GM08714 (cell line): Measurements from ENCODE around the gene TMEM141.
"Not testable (repeated sequence)": the region's sequence is repeated elsewhere in the genome, so short reads cannot be mapped to it uniquely, and the experiment has no call there.

ENCODE experiments used
- H3K4me3 ChIP-seq: fragments of 200-500 bp; sonication (Bioruptor generic); 2 replicates; pipeline ENCODE4 v1.5.1; 2014; ENCODE audit warnings: mild to moderate bottlenecking, low read length, inconsistent platforms
- ZNF274 ChIP-seq: IDR thresholded peaks from 2 replicates; pipeline ENCODE4 v1.6.1; 2012; ENCODE audit warnings: mild to moderate bottlenecking, low read depth, low read length

Gene TMEM141

DNA sequence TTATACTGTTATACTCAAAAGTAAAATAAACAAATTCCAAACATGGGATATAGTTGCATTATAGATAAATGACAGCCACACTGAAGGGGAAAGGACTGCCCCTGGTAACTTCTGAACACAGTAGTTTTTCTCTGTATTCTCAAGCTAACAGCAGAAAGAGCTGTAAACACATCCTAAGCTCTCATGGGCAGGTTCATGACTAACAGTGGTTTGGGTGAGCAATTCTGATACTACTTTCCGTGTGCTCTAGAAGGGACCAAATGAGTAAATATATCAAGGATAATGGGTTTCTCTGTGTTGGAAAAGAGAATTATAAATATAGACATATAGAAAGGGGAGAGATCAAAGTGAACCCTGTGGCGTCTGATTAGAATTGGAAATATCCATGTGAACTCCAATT lies 40.6 kb upstream of the TMEM141 start:
- no peak for TF ChIP-seq ZNF274
- no peak overlapping the region for H3K4me3 ChIP-seq

DNA sequence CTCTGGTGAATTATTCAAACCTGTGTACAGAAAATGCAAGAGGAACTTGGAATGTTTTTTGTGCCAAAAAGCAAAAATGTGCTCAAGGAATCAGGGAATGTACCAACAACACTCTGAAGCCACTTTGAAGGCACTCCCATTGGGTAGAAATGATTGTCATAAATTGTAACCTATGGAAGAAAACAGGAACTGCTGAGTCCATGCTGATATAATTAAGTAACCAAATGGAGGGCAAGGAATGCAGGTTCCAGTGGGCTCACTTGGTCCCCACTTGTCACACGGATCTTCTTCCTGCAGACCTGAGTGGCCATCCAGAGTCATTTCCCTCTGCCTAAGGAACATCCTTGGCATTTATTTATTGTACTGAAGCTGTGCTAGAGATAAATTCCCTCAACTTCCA lies 39.9 kb upstream of the TMEM141 start:
- no peak for TF ChIP-seq ZNF274
- H3K4me3 ChIP-seq = no peak overlapping the region

DNA sequence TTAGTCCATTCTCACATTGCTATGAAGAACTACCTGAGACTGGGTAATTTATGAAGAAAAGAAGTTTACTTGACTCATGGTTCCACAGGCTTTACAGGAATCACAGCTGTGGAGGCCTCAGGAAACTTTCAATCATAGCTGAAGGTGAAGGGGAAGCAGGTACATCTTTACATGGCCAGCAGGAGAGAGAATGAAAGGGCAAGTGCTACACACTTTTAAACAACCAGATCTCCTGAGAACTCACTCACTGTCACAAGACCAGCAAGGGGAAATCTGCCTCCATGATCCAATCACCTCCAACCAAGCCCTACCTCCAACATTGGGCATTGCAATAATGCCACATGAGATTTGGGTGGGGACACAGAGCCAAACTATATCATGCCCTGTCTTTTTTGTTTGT lies 39.3 kb upstream of the TMEM141 start:
- H3K4me3 ChIP-seq = no peak overlapping the region
- TF ChIP-seq ZNF274 = no peak

DNA sequence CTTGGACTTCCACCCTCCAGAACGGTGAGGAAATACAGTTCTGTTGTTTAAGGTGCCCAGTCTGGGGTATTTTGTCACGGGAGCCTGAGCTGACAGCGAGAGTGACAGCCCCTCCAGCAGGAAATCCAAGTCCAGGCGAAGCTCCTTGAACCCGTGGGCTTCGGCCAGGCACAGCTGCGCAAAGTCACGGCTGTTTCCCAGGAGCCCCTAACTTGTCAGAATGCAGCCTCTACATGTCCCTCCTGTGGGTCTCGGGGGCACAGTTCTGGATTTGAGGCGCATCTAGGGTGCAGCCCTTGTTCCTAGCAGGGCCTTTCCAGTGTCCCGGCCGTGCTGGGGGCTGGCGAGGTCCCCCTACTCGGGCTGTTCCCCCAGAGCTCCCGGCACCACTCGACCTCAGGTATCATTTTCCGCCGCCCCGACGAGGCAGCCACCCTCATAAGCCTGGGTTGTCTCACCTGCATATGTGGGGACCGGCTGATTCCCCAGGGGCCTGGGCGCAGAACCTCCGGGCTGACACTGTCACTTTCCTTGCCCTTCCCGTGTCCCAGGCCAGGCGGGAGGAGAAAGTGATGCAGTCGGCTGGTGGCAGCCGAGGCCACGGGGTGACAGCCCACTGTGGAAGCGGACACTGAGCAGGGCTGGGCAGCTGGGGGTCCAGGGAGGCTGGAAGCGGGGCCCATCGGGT lies 37.6 kb upstream of the TMEM141 start:
- no peak overlapping the region for H3K4me3 ChIP-seq
- no peak for TF ChIP-seq ZNF274

DNA sequence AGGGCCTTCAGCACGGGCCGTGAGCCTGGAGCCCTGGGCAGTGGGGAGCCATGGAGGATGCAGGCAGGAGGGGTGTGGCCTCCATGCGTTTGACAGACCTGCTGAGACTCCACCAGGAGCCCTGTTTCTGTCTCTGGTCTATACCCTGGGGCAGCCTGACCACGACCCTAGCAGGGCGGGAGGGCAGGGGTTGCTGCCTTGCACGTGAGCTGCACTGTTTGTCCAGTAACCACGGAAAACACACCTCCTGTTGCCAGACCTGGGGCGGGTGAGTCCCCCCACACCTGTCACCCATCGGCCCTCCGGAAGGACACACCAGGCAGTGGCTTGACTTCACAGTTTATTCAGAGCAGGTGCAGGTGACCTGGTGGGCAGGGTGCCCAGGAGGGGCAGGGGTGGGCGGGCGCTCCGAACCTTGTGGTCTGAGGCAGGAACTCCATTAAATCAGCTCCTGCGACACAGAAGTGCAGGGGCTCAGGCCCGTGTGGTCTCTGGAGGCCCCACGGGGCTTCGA lies 37.0 kb upstream of the TMEM141 start:
- H3K4me3 ChIP-seq = no peak overlapping the region
- TF ChIP-seq ZNF274 = no peak

DNA sequence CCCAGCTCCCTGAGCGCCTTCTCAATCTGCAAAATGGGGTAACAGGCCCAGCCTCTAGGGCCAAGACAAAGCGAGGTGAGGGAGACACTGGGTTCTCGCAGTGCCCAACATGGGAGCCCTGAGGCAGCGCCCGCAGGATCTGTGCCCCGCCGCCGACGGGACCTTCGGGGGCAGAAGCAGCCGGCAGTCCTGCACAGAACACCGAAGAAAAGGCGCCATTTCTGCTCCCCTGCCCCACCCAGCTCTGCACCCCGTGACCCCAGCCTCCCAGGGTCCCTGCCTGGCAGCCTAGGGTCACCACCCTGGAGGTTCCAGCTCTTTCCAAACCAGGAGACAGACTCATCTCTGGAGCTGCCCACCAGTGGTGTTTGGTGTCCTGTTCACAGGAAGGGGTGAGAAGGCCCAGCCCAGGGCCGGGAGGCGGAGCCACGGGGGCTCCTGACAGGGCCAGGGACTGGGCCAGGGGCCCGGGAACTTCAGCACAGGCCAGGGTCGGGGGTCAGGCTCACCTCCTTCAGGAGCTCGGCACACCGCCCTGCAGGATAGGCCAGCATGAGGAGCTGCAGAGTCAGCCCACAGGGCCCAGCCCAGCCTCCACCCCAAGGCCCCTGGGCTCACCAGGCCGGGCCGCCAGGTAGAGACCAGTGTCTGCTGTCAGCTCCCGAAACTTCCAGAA lies 36.4 kb upstream of the TMEM141 start:
- no peak for TF ChIP-seq ZNF274
- no peak overlapping the region for H3K4me3 ChIP-seq

DNA sequence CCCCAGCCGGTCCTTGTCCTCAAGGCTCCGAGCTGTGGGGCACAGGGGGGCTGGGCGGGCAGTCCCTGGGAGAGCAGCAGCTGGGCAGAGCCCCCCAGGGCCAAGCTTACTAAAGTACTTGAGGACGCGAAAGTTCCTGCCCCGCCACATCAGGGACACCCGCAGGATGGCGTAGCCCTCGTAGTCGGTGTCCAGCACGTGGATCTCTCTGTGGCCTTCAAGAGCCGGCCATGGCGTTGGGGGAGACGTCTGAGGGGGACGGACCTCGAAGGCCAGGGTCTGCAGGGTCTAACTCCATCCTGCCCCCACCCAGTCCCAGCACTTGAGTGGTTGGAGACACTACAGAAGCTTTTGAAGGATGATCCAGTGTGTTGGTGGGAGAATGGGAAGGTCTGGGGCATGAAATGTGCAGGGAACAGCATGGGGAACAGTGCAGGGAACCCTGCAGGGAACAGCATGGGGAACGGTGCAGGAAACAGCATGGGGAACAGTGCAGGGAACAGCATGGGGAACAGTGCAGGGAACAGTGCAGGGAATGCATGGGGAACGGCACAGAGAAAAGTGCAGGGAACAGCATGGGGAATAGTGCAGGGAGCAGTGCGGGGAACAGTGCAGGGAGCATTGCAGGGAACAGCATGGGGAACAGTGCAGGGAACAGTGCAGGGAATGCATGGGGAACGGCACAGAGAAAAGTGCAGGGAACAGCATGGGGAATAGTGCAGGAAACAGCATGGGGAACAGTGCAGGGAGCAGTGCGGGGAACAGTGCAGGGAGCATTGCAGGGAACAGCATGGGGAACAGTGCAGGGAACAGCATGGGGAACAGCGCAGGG lies 35.6 kb upstream of the TMEM141 start:
- not testable (repeated sequence) for H3K4me3 ChIP-seq

DNA sequence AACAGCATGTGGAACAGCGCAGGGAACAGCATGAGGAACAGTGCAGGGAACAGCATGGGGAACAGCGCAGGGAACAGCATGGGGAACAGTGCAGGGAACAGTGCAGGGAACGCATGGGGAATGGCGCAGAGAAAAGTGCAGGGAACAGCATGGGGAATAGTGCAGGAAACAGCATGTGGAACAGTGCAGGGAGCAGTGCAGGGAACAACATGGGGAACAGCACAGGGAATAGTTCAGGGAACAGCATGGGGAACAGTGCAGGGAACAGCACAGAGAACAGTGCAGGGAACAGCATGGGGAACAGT lies 35.1 kb upstream of the TMEM141 start:
- TF ChIP-seq ZNF274 = no peak
- no peak overlapping the region for H3K4me3 ChIP-seq

DNA sequence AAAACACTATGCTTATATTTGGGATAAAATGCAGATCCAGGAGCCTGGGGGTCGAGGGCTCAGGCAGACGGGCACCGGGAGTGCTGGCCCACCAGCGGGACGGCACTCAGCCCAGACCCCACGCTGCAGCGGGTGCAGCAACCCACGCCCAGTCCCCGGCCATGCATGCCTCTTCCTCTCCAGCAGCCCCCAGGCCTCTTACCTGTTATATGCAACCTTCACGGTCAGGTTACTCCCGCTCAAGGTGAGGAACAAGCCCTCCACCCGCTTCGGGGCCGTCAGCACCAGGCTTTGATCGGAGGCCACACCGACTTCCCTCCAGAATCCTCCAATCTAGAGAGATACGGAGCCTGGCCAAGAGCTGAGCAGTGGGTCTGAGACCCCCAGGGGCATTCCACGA lies 34.3 kb upstream of the TMEM141 start:
- TF ChIP-seq ZNF274 = no peak

DNA sequence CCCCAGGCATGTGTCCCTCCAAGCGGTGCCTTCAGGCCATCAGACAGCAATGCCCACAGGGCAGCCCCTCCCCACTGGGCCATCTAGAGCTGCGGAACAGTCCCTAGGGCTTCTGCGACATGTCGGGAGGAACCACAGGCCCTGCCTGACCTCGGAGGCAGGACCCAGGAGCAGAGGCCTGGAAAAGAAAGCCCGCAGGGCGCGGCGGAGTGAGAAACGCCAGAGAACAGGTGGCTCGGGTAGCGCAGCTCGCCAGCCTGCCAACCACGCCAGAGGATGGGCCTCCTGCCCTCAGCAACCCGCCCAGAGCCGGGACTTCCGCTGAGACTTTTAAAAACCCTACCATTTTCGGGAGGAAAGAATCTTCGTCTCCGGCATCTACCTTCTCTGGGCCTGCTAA lies 33.8 kb upstream of the TMEM141 start:
- no peak overlapping the region; the same call in 1 of the 2 replicates for H3K4me3 ChIP-seq
- no peak for TF ChIP-seq ZNF274

More for the DNA sequence above, 34.3 kb upstream of the TMEM141 start:
- H3K4me3 ChIP-seq = no peak overlapping the region; the same call in 1 of the 2 replicates

DNA sequence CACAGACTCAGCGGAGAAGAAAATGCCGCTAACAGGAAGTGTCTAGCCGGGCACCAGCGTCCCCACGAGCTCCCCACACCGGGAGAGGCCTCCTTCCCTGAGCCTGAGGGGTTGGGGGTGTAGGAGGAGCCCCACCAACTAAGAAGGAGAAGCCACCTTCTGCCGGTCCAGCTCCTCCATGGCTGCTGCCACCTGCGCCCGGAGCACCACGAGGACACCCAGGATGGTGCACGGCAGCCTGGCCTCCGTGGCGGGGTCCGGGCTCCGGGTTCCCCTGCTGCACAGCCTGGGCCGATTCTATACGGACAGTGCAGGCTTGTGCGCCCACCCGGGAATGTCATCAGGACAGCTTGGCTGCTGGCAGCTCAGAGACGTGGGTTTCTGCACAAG lies 33.4 kb upstream of the TMEM141 start:
- no peak for TF ChIP-seq ZNF274
- H3K4me3 ChIP-seq = no peak overlapping the region

DNA sequence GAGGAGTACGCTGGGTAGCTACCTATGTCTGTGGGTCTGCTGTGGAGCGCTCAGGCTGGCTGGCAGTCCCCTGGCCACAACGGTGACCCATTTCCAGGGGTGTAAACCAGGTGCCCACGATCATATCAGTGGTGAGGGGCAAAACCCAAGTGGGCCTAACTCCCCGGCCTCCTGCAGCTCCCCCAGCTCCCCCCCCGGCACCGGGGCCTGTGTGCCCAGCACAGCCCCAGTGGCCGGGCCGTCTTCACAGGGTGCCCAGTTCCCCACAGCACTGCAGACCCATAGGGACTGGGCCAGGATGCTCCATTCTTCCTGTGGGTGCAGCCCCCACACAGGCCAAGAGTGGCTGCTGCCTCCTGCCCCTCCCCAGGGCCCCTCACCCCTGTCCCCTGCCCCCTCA lies 32.1 kb upstream of the TMEM141 start:
- TF ChIP-seq ZNF274 = no peak

DNA sequence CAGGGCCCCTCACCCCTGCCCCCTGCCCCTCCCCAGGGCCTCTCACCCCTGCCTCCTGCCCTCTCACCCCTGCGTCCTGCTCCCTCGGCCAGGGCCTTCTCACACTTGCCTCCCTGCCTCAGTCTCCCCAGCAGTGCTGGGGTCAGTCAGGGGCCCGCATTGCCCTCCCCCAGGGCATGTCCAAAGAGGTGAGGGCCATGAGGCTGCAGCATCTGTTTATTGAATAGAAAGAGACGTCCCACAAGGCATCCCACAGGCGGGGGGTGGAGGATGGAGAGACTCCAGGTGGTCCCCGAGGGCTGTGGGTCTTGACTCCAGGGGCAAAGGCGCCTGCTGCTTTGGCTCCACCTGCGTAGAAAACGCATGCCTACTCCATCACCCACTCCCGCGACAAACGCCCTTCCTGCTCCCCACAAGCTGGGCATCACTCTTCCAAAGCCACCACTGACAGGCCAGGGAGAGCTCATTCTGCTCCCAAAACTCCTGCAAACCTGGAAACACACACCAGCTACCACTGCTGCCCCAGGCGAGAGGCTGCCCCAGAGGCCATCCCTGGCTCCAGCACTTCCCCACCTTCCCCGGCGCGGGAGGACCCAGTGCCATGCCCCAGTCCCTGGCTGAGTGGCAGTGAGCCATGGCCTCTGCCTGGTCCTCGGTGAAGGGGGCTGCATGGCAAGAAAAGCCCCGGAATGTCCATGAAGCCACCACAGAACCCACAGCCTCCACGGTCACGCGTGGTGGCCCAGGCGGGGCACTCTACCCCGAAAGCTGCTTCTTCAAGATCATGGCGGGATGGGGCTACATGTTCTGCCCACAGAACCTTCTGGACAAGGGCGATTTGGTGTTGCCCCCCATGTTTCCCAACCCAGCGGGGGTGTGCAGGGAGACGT lies 31.5 kb upstream of the TMEM141 start:
- no peak for TF ChIP-seq ZNF274
- H3K4me3 ChIP-seq = no peak overlapping the region

More for the DNA sequence above, 32.1 kb upstream of the TMEM141 start:
- H3K4me3 ChIP-seq = no peak overlapping the region

DNA sequence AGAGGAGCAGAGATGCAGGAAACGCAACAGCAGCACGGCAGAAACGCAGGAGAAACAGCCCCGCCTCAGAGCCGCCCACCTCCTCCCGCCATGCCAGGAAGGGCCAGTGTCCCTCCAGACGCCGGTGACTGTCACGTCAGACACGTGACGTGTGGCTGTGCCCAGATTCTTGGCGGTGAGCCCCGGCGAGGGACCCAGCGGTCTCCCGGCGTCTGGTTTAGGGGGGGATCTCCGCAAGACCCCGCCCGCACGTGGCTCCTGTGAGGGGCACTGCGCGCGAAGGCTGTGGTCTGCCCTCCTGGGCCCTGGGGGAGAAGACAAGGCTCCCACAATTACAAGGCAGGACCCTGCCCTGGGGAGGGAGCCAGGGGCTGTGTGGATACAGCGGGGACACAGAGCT lies 30.7 kb upstream of the TMEM141 start:
- H3K4me3 ChIP-seq = no peak overlapping the region
- no peak for TF ChIP-seq ZNF274

DNA sequence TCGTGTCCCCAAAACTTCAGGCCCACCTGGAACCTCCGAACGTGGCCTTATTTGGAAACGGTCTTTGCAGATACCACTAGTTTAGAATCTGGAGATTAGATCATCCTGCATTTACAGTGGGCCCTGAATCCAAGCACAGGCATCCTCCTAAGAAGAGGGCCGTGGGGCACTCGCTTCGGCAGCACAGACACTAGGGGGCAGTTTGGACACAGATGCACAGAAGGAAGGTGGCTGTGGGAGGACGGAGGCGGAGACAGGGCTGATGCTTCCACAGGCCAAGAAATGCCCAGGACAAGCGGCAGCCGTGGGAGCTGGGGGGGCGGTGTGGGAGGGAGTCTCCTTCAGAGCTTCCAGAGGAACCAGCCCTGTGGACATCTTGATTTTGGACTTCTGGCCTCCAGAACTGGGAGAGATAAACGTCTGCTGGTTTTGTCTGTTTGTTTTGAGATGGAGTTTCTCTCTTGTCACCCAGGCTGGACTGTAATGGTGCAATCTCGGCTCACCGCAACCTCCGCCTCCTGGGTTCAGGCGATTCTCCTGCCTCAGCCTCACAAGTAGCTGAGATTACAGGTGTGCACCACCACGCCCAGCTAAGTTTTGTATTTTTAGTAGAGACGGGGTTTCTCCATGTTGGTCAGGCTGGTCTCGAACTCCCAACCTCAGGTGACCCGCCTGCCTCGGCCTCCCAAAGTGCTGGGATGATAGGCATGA lies 30.2 kb upstream of the TMEM141 start:
- not testable (repeated sequence) for H3K4me3 ChIP-seq
